K562 (cell line): ENCODE measurements around the gene FOXE1. TPM values are rescaled to one million over a fixed set of nuclear protein-coding genes. Genes with fewer than 3 reads are reported as not detected.

Experiments
- ATAC-seq: fragments of 200-7000 bp; cut with Tn5 transposase; 3 replicates; pipeline ENCODE4 v1.9.1; 2020; ENCODE audit warnings: moderate library complexity
- BruUV-seq: library from RNA; stranded (reverse); fragments of 400-500 nt; replicated peaks from 2 replicates; lab custom pipeline; 2021; lab: Mats Ljungman, UMichigan
- CTCF ChIA-PET: fragments of 300-600 bp; formaldehyde crosslinking; extraction: SDS; loops from one replicate; lab custom pipeline; 2021; ENCODE audit warnings: low intra/inter-chr PET ratio; lab: Yijun Ruan, JAX
- POLR2A ChIA-PET: fragments of 300-600, 350-650 bp; sonication (Branson Sonifier 250); formaldehyde crosslinking; extraction: SDS; loops from one replicate; lab custom pipeline; 2021; ENCODE audit warnings: antibody characterized with exemption, inconsistent platforms; lab: Yijun Ruan, JAX
- DNase-seq, 4 experiments: peaks; one replicate each; pipeline versions ENCODE4 v3.0.0 to v3.0.0-alpha.2; 2011 to 2018; ENCODE audit warnings: low spot score in 3 of 4, mixed read lengths in 3 of 4; ENCODE audit errors: extremely low read depth in 1 of 4
- FAIRE-seq: peaks from 2 replicates; lab custom pipeline; 2011; peaks lifted over from hg19 to GRCh38; lab: Jason Lieb, UNC
- H2AFZ ChIP-seq: 2 replicates; pipeline ENCODE4 v1.6.0; 2011; ENCODE audit warnings: low read depth, low read length, control low read depth, inconsistent platforms
- H3K27ac ChIP-seq: fragments of 200-600 bp; 3 replicates; pipeline ENCODE4 v1.8.0; 2011; ENCODE audit warnings: low read depth, mild to moderate bottlenecking, control low read depth, inconsistent platforms, low read length, moderate library complexity, mixed read lengths; ENCODE audit errors: extremely low read depth
- H3K27me3 ChIP-seq, 2 experiments: fragments of 300-600 bp in 1 of 2; 2 replicates in 1 of 2; 3 replicates in 1 of 2; pipeline versions ENCODE4 v1.6.0 to v1.8.0; 2011; ENCODE audit warnings: inconsistent platforms in 2 of 2, low read length in 2 of 2, mild to moderate bottlenecking in 1 of 2, mixed read lengths in 1 of 2, moderate library complexity in 1 of 2; ENCODE audit not compliant: control insufficient read depth in 2 of 2, insufficient read depth in 2 of 2
- H3K36me3 ChIP-seq: fragments of 300-600 bp; 3 replicates; pipeline ENCODE4 v1.8.0; 2011; ENCODE audit warnings: mild to moderate bottlenecking, low read length, inconsistent platforms; ENCODE audit not compliant: control insufficient read depth, insufficient read depth
- H3K4me1 ChIP-seq, 2 experiments: fragments of 200-600 bp in 1 of 2; replicated peaks in 1 of 2; 2 replicates in 1 of 2; 3 replicates in 1 of 2; pipeline versions ENCODE4 v1.5.1 to v1.8.0; 2011; ENCODE audit warnings: inconsistent platforms in 2 of 2, low read length in 2 of 2, mild to moderate bottlenecking in 1 of 2, mixed read lengths in 1 of 2, moderate library complexity in 1 of 2; ENCODE audit not compliant: control insufficient read depth in 2 of 2, insufficient read depth in 2 of 2
- H3K4me2 ChIP-seq: 2 replicates; pipeline ENCODE4 v1.6.1; 2011; ENCODE audit warnings: low read length, control low read depth, inconsistent platforms, mixed read lengths; ENCODE audit not compliant: insufficient read depth
- H3K4me3 ChIP-seq: fragments of 200-600 bp; sonication (generic), shearing (Covaris generic); 2 replicates; pipeline ENCODE4 v1.5.1; 2016; ENCODE audit warnings: control low read depth, inconsistent platforms
- H3K79me2 ChIP-seq: fragments of 200-600 bp; 3 replicates; pipeline ENCODE4 v1.8.0; 2011; ENCODE audit warnings: low read length, inconsistent platforms; ENCODE audit not compliant: control insufficient read depth, insufficient read depth
- H3K9ac ChIP-seq, 2 experiments: 2 replicates each; pipeline versions ENCODE4 v1.6.0 to v1.6.1; 2011; ENCODE audit warnings: low read depth in 2 of 2, low read length in 2 of 2, control low read depth in 1 of 2, inconsistent platforms in 1 of 2, mild to moderate bottlenecking in 1 of 2, mixed read lengths in 1 of 2; ENCODE audit not compliant: insufficient read depth in 1 of 2
- H3K9me1 ChIP-seq: one replicate; pipeline ENCODE4 v1.6.0; 2011; ENCODE audit warnings: inconsistent platforms, mild to moderate bottlenecking, low read length, moderate library complexity; ENCODE audit not compliant: control insufficient read depth, insufficient read depth
- H3K9me3 ChIP-seq: replicated peaks from 2 replicates; pipeline ENCODE4 v1.5.1; 2011; ENCODE audit warnings: low read depth, low read length, inconsistent platforms; ENCODE audit not compliant: control insufficient read depth, insufficient read depth
- H4K20me1 ChIP-seq: replicated peaks from 2 replicates; pipeline ENCODE4 v1.6.1; 2011; ENCODE audit warnings: low read length, inconsistent platforms, mixed read lengths; ENCODE audit not compliant: control insufficient read depth, insufficient read depth
- C11orf30 ChIP-seq: fragments of 450-650 bp; IDR thresholded peaks from 2 replicates; pipeline ENCODE4 v1.6.1; 2016; ENCODE audit warnings: low read depth, mild to moderate bottlenecking
- CC2D1A ChIP-seq: fragments of 450-650 bp; IDR thresholded peaks from 2 replicates; pipeline ENCODE4 v1.6.1; 2017; ENCODE audit warnings: mild to moderate bottlenecking
- CXXC5 ChIP-seq: fragments of 250-450 bp; sonication (Bioruptor Pico); IDR thresholded peaks from 2 replicates; pipeline ENCODE4 v1.8.0; 2022; ENCODE audit warnings: inconsistent platforms, mild to moderate bottlenecking, moderate library complexity
- ETV1 ChIP-seq: fragments of 450-650 bp; conservative IDR thresholded peaks from 2 replicates; pipeline ENCODE4 v1.6.1; 2016; ENCODE audit warnings: missing genetic modification characterization, control low read depth, low read depth, missing compliant biosample characterization
- HBP1 ChIP-seq: fragments of 450-650 bp; formaldehyde crosslinking; IDR thresholded peaks from 2 replicates; pipeline ENCODE4 v1.4.0; 2022; ENCODE audit warnings: missing genetic modification characterization
- HDAC1 ChIP-seq, 2 experiments: fragments of 450-650 bp; IDR thresholded peaks; 2 replicates each; pipeline ENCODE4 v1.6.1; 2016 to 2017; ENCODE audit warnings: inconsistent platforms in 1 of 2, mild to moderate bottlenecking in 1 of 2, moderate library complexity in 1 of 2
- HDAC3 ChIP-seq: fragments of 450-650 bp; IDR thresholded peaks from 2 replicates; pipeline ENCODE4 v1.6.1; 2018; ENCODE audit warnings: borderline replicate concordance, mild to moderate bottlenecking, moderate library complexity; ENCODE audit not compliant: partially characterized antibody
- IRF1 ChIP-seq: sonication (generic); formaldehyde crosslinking; IDR thresholded peaks from 2 replicates; pipeline ENCODE4 v1.8.0; 2022; ENCODE audit warnings: missing genetic modification reagents, mild to moderate bottlenecking, borderline replicate concordance
- IRF2 ChIP-seq: sonication (generic); formaldehyde crosslinking; IDR thresholded peaks from 2 replicates; pipeline ENCODE4 v1.8.1; 2022; ENCODE audit warnings: mild to moderate bottlenecking, missing genetic modification reagents
- KDM5B ChIP-seq: fragments of 200-600 bp; sonication (generic); IDR thresholded peaks from 2 replicates; pipeline ENCODE4 v1.6.1; 2012; ENCODE audit warnings: low read depth, mild to moderate bottlenecking, moderate library complexity, low read length, control low read depth, inconsistent platforms; ENCODE audit not compliant: insufficient replicate concordance
- PTRF ChIP-seq: fragments of 450-650 bp; IDR thresholded peaks from 2 replicates; pipeline ENCODE4 v1.6.1; 2016; ENCODE audit warnings: mild to moderate bottlenecking, missing genetic modification characterization, missing compliant biosample characterization
- SPI1 ChIP-seq: IDR thresholded peaks from 2 replicates; pipeline ENCODE4 v1.6.1; 2011; ENCODE audit warnings: low read depth, low read length, control low read depth, borderline replicate concordance
- TGIF2 ChIP-seq: sonication (generic); formaldehyde crosslinking; IDR thresholded peaks from 2 replicates; pipeline ENCODE4 v1.8.1; 2022; ENCODE audit warnings: mild to moderate bottlenecking, missing genetic modification reagents, moderate library complexity
- THRA ChIP-seq: fragments of 450-650 bp; IDR thresholded peaks from 2 replicates; pipeline ENCODE4 v1.6.1; 2017; ENCODE audit warnings: mild to moderate bottlenecking, moderate library complexity
- ZNF766 ChIP-seq: fragments of 200-800 bp; sonication (Bioruptor generic); conservative IDR thresholded peaks from 2 replicates; pipeline ENCODE4 v1.6.1; 2016; ENCODE audit warnings: missing genetic modification characterization, missing compliant biosample characterization
- WGBS: fragments of 100-300 bp; shearing (Covaris generic); methylation state at CpG from one replicate; pipeline ENCODE4 v1.1.6; 2016; ENCODE audit warnings: low coverage, mixed read lengths; ENCODE audit not compliant: insufficient coverage; ENCODE audit errors: missing lambda C conversion rate; 5-methylcytosine and 5-hydroxymethylcytosine counted together
- in situ Hi-C: fragments of 300-500 bp; cut with MboI; formaldehyde crosslinking; loops from 4 replicates; pipeline ENCODE4 v1.15.0; 2018; ENCODE audit warnings: inconsistent platforms, mixed read lengths
- intact Hi-C: fragments of 100-400 bp; cut with micrococcal nuclease; formaldehyde crosslinking; loops from 2 replicates; pipeline ENCODE4 v1.14.2; 2022
- polyA plus RNA-seq, 8 experiments: library from polyadenylated mRNA; depleted of rRNA in 4 of 8; stranded (reverse) in 5 of 8; unstranded in 3 of 8; fragments of >200 nt; fragmentation: Nextera tagmentation in 2 of 8; fragmentation: Illumina TruSeq in 1 of 8; extraction: Ambion mirVana in 2 of 8; extraction: Trizol in 1 of 8; gene quantifications; 2 replicates each; pipeline versions ENCODE4 v1.2.1 to v1.2.3, GENCODE V29; 2011 to 2014; ENCODE audit warnings: inconsistent platforms in 1 of 8, missing spikeins in 1 of 8
- total RNA-seq, 7 experiments: library from RNA; depleted of rRNA in 6 of 7; stranded (reverse); fragments of >200 nt in 6 of 7; fragmentation: Illumina TruSeq in 2 of 7; extraction: Trizol in 2 of 7; gene quantifications; 2 replicates each; pipeline versions ENCODE4 v1.2.1 to v1.2.3, GENCODE V29; 2011 to 2021; ENCODE audit warnings: low replicate concordance in 1 of 7
- TF ChIP-seq, protein P1 (sequence below): sonication (generic); formaldehyde crosslinking; IDR thresholded peaks from 2 replicates; pipeline ENCODE4 v1.9.0; 2022; ENCODE audit warnings: mild to moderate bottlenecking, missing genetic modification reagents
- TF ChIP-seq, protein P2 (sequence below): fragments of 250-450 bp; sonication (Bioruptor Pico); IDR thresholded peaks from 2 replicates; pipeline ENCODE4 v1.8.0; 2021; ENCODE audit warnings: borderline replicate concordance, mild to moderate bottlenecking, moderate library complexity; ENCODE audit not compliant: poor library complexity, severe bottlenecking

Gene FOXE1
- total and polyA plus RNA-seq, 9 of the 15 experiments (the other 6 are each of a cell fraction or from before 2014, with no cell fraction given) = not detected

GRCh38 chr9:97891736-97892135 is 38.7 kb downstream of the FOXE1 start:
- in situ Hi-C loops (loop anchor here (10.0 kb wide), 1 partner anchor 167 kb away; no protein-coding TSS in a partner anchor), intact Hi-C loops (loop anchor here (10.0 kb wide), 1 partner anchor 427 kb away; no protein-coding TSS in a partner anchor)
- H3K9ac ChIP-seq = no peak overlapping the region
- ChIA-PET POLR2A (interaction anchor here (1.3 kb wide), 1 partner anchor 15 kb away, joined by 4 read pairs; no protein-coding TSS in a partner anchor), CTCF (no interaction called here)
- H3K4me3 ChIP-seq = no peak overlapping the region
- no peak for ATAC-seq
- peaks cover 8 to 20% of the 10 kb centered on the region in 2 experiments; a peak in 4 of 5 replicates for H3K27me3 ChIP-seq
- no peaks in the 10 kb centered on the region for H4K20me1 ChIP-seq
- no peaks in the 10 kb centered on the region; the same call in 1 of the 2 replicates for H3K9me3 ChIP-seq
- no peak overlapping the region for H3K27ac ChIP-seq
- H3K4me1 ChIP-seq = no peaks in the 10 kb centered on the region
- TF ChIP-seq HBP1 (CRISPR knock-in tag) = no peak
- no peak for TF ChIP-seq CXXC5 (CRISPR knock-in tag)
- TF ChIP-seq HDAC3 = no peak
- no peak for TF ChIP-seq IRF2 (CRISPR knock-in tag)
- TF ChIP-seq SPI1 = no peak
- no peak for TF ChIP-seq ZNF766 (CRISPR knock-in tag)
- TF ChIP-seq C11orf30 = no peak
- no peak for TF ChIP-seq IRF1 (CRISPR knock-in tag)
- no peak for TF ChIP-seq ETV1
- TF ChIP-seq, protein P1, sequence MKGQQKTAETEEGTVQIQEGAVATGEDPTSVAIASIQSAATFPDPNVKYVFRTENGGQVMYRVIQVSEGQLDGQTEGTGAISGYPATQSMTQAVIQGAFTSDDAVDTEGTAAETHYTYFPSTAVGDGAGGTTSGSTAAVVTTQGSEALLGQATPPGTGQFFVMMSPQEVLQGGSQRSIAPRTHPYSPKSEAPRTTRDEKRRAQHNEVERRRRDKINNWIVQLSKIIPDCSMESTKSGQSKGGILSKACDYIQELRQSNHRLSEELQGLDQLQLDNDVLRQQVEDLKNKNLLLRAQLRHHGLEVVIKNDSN = no peak
- TF ChIP-seq TGIF2 (CRISPR knock-in tag) = no peak
- no peak for TF ChIP-seq KDM5B
- TF ChIP-seq PTRF = no peak
- TF ChIP-seq HDAC1 (IDR thresholded peaks at IDR 0.05) = no peak
- no peak for TF ChIP-seq THRA
- no peak for TF ChIP-seq CC2D1A
- TF ChIP-seq, protein P2, sequence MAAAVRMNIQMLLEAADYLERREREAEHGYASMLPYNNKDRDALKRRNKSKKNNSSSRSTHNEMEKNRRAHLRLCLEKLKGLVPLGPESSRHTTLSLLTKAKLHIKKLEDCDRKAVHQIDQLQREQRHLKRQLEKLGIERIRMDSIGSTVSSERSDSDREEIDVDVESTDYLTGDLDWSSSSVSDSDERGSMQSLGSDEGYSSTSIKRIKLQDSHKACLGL = no peak
- no peak for DNase-seq
- BruUV-seq = no TSS peak
- H3K4me2 ChIP-seq = no peak overlapping the region
- H2AFZ ChIP-seq = no peak overlapping the region
- no peaks in the 10 kb centered on the region for H3K79me2 ChIP-seq
- no peak for FAIRE-seq
- WGBS = 7% methylated on average over 5 of the region's 5 CpGs
- H3K9me1 ChIP-seq = no peaks in the 10 kb centered on the region
- no peaks in the 10 kb centered on the region for H3K36me3 ChIP-seq
